ENCODE results near the gene ALKBH2.

GRCh38 chr12:109044241-109044640 lies 49.0 kb downstream of the ALKBH2 start:
- TF ChIP-seq EZH2 (IDR thresholded peaks at IDR 0.05; ENCODE audit: insufficient read depth, poor library complexity, severe bottlenecking) (no peak), EZH2phosphoT487 (IDR thresholded peaks at IDR 0.05; ENCODE audit: insufficient read depth, low read depth) (no peak)
